HUES64 (cell line): ENCODE measurements around the gene HSD3B1.
"Not testable (repeated sequence)": the region's sequence is repeated elsewhere in the genome, so short reads cannot be mapped to it uniquely, and the experiment has no call there.

ENCODE experiments used
- H3K27ac ChIP-seq: 2 replicates; pipeline ENCODE4 v1.7.0; 2013; ENCODE audit warnings: low read depth, low read length, inconsistent platforms
- H3K27me3 ChIP-seq: 2 replicates; pipeline ENCODE4 v1.6.1; 2013; ENCODE audit warnings: mild to moderate bottlenecking, low read length; ENCODE audit not compliant: insufficient read depth
- H3K36me3 ChIP-seq: 2 replicates; pipeline ENCODE4 v1.6.1; 2013; ENCODE audit warnings: mild to moderate bottlenecking, low read length; ENCODE audit not compliant: insufficient read depth
- H3K4me1 ChIP-seq: 2 replicates; pipeline ENCODE4 v1.6.1; 2013; ENCODE audit warnings: mild to moderate bottlenecking, low read length, moderate library complexity; ENCODE audit not compliant: insufficient read depth
- H3K4me3 ChIP-seq: 2 replicates; pipeline ENCODE4 v1.5.1; 2013; ENCODE audit warnings: mild to moderate bottlenecking, low read length, moderate library complexity
- H3K9ac ChIP-seq: 2 replicates; pipeline ENCODE4 v1.6.1; 2013; ENCODE audit warnings: mild to moderate bottlenecking, low read depth, low read length
- H3K9me3 ChIP-seq: 2 replicates; pipeline ENCODE4 v1.6.1; 2013; ENCODE audit warnings: low read depth, low read length; ENCODE audit not compliant: insufficient read depth
- WGBS: fragments of 150-250, 120-280 bp; methylation state at CpG from one replicate; pipeline ENCODE4 v1.1.7; 2013; ENCODE audit warnings: missing lambda C conversion rate; 5-methylcytosine and 5-hydroxymethylcytosine counted together

HSD3B1 gene

GRCh38 chr1:119492763-119493162 lies 14.2 kb upstream of the HSD3B1 start:
- Histone ChIP-seq H3K36me3 (no peaks in the 10 kb centered on the region), H3K27ac (no peak overlapping the region), H3K4me3 (no peak overlapping the region), H3K27me3 (no peaks in the 10 kb centered on the region), H3K9ac (no peak overlapping the region), H3K4me1 (no peaks in the 10 kb centered on the region), H3K9me3 (peaks cover 14% of the 10 kb centered on the region)
- WGBS: 84% methylated on average over 2 of the region's 2 CpGs

- no peaks in the 10 kb centered on the region for H3K27me3 ChIP-seq
- H3K4me3 ChIP-seq: no peak overlapping the region
- no peaks in the 10 kb centered on the region for H3K4me1 ChIP-seq
- no peak overlapping the region for H3K9ac ChIP-seq
- no peak overlapping the region for H3K27ac ChIP-seq
- H3K9me3 ChIP-seq: no peaks in the 10 kb centered on the region
- H3K36me3 ChIP-seq: no peaks in the 10 kb centered on the region
- WGBS: 89% methylated on average over 4 of the region's 4 CpGs
These were observed 2.2 kb upstream of the HSD3B1 start for GRCh38 chr1:119504831-119505230.

- H3K27me3 ChIP-seq: no peaks in the 10 kb centered on the region
- H3K36me3 ChIP-seq: no peaks in the 10 kb centered on the region
- H3K4me1 ChIP-seq: no peaks in the 10 kb centered on the region
- H3K27ac ChIP-seq: no peak overlapping the region
- no peaks in the 10 kb centered on the region for H3K9me3 ChIP-seq
- no peak overlapping the region for H3K9ac ChIP-seq
- no peak overlapping the region for H3K4me3 ChIP-seq
- 93% methylated on average over 2 of the region's 2 CpGs for WGBS
These were observed 3.0 kb downstream of the HSD3B1 start for GRCh38 chr1:119510046-119510445.

GRCh38 chr1:119515221-119515620 lies 8.2 kb downstream of the HSD3B1 start:
- 92% methylated on average over 5 of the region's 5 CpGs for WGBS
- no peak overlapping the region for H3K27ac ChIP-seq
- no peaks in the 10 kb centered on the region for H3K9me3 ChIP-seq
- H3K9ac ChIP-seq: no peak overlapping the region
- no peaks in the 10 kb centered on the region for H3K36me3 ChIP-seq
- no peak overlapping the region for H3K4me3 ChIP-seq
- H3K27me3 ChIP-seq: no peaks in the 10 kb centered on the region
- no peaks in the 10 kb centered on the region for H3K4me1 ChIP-seq

- Histone ChIP-seq H3K36me3 (no peaks in the 10 kb centered on the region), H3K4me3 (no peak overlapping the region), H3K27me3 (no peaks in the 10 kb centered on the region), H3K4me1 (no peaks in the 10 kb centered on the region), H3K9ac (no peak overlapping the region), H3K9me3 (no peaks in the 10 kb centered on the region), H3K27ac (no peak overlapping the region)
These were observed 9.2 kb downstream of the HSD3B1 start for GRCh38 chr1:119516247-119516646.

- H3K27me3 ChIP-seq: no peaks in the 10 kb centered on the region
- no peak overlapping the region for H3K9ac ChIP-seq
- 89% methylated on average over 5 of the region's 5 CpGs for WGBS
- no peak overlapping the region for H3K4me3 ChIP-seq
- no peaks in the 10 kb centered on the region for H3K36me3 ChIP-seq
- no peaks in the 10 kb centered on the region for H3K4me1 ChIP-seq
- H3K9me3 ChIP-seq: no peaks in the 10 kb centered on the region
- H3K27ac ChIP-seq: no peak overlapping the region
These were observed 9.7 kb downstream of the HSD3B1 start for GRCh38 chr1:119516680-119517079.

GRCh38 chr1:119517667-119518066 lies 10.7 kb downstream of the HSD3B1 start:
- H3K27ac ChIP-seq, H3K4me3 ChIP-seq, H3K4me1 ChIP-seq, H3K9me3 ChIP-seq, H3K36me3 ChIP-seq, H3K9ac ChIP-seq, H3K27me3 ChIP-seq: not testable (repeated sequence)

- WGBS: 93% methylated on average over 2 of the region's 2 CpGs
- H3K9me3 ChIP-seq: no peaks in the 10 kb centered on the region
These were observed 24.8 kb downstream of the HSD3B1 start for GRCh38 chr1:119531606-119532323.

GRCh38 chr1:119532324-119532910 lies 25.4 kb downstream of the HSD3B1 start:
- Histone ChIP-seq H3K4me3 (no peak overlapping the region), H3K4me1 (no peaks in the 10 kb centered on the region), H3K36me3 (no peaks in the 10 kb centered on the region), H3K27ac (no peak overlapping the region), H3K9ac (no peak overlapping the region), H3K9me3 (no peaks in the 10 kb centered on the region), H3K27me3 (no peaks in the 10 kb centered on the region)
- 75% methylated on average over 5 of the region's 5 CpGs for WGBS

More at GRCh38 chr1:119531606-119532323, 24.8 kb downstream of the HSD3B1 start:
- H3K36me3 ChIP-seq: no peaks in the 10 kb centered on the region
- no peak overlapping the region for H3K9ac ChIP-seq
- H3K27me3 ChIP-seq: no peaks in the 10 kb centered on the region
- H3K4me3 ChIP-seq: no peak overlapping the region
- H3K4me1 ChIP-seq: no peaks in the 10 kb centered on the region
- H3K27ac ChIP-seq: no peak overlapping the region

- no peaks in the 10 kb centered on the region for H3K4me1 ChIP-seq
- H3K9me3 ChIP-seq: no peaks in the 10 kb centered on the region
- H3K27me3 ChIP-seq: no peaks in the 10 kb centered on the region
- H3K27ac ChIP-seq: no peak overlapping the region
- H3K4me3 ChIP-seq: no peak overlapping the region
- H3K36me3 ChIP-seq: no peaks in the 10 kb centered on the region
- WGBS: 100% methylated on average over 1 of the region's 1 CpG
- H3K9ac ChIP-seq: no peak overlapping the region
These were observed 28.4 kb downstream of the HSD3B1 start for GRCh38 chr1:119535381-119535780.

- H3K27ac ChIP-seq: no peak overlapping the region
- 89% methylated on average over 3 of the region's 3 CpGs for WGBS
- no peaks in the 10 kb centered on the region for H3K27me3 ChIP-seq
- H3K9ac ChIP-seq: no peak overlapping the region
- H3K36me3 ChIP-seq: no peaks in the 10 kb centered on the region
- 0 out of 2 replicates have a peak, but pooled peaks cover 5% of the 10 kb centered on the region for H3K4me1 ChIP-seq
- no peak overlapping the region for H3K4me3 ChIP-seq
- H3K9me3 ChIP-seq: no peaks in the 10 kb centered on the region
These were observed 31.0 kb downstream of the HSD3B1 start for GRCh38 chr1:119537966-119538365.

GRCh38 chr1:119539636-119540035 lies 32.6 kb downstream of the HSD3B1 start:
- 0 out of 2 replicates have a peak, but pooled peaks cover 5% of the 10 kb centered on the region for H3K4me1 ChIP-seq
- H3K27me3 ChIP-seq: no peaks in the 10 kb centered on the region
- no peak overlapping the region for H3K27ac ChIP-seq
- H3K4me3 ChIP-seq: no peak overlapping the region
- H3K9ac ChIP-seq: no peak overlapping the region
- no peaks in the 10 kb centered on the region for H3K36me3 ChIP-seq
- H3K9me3 ChIP-seq: no peaks in the 10 kb centered on the region
